ENCODE measurements around the gene CRYGA. TPM values are rescaled to one million over a fixed set of nuclear protein-coding genes. Genes with fewer than 3 reads are reported as not detected.

CRYGA gene
- total and polyA plus RNA-seq, 2 donors (not counting 1 experiment from before 2014, with no cell fraction given) = not detected

DNA sequence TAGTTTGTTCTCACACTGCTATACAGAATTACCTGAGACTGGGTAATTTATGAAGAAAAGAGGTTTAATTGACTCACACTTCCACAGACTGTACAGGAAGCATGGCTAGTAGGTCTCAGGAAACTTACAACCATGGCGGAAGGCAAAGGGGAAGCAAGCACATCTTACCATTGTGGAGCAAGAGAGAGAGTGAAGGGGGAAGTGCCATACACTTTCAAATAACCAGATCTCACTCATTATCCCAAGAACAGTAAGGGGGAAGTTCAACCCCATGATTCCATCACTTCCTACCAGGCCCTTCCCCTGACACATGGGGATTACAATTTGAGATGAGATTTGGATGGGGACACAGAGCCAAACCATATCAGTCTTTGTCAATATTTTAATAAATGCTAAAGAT lies 12.4 kb downstream of the CRYGA start:
- Histone ChIP-seq H3K9ac (ENCODE audit: low read length) (no peak overlapping the region), H4K20me1 (ENCODE audit: control insufficient read depth, insufficient read depth, low read length, poor library complexity, severe bottlenecking) (no peaks in the 10 kb centered on the region), H3K4me1 (ENCODE audit: control insufficient read depth in 2 of 2, insufficient read depth in 2 of 2, low read length in 2 of 2) (no peaks in the 10 kb centered on the region), H3K9me3 (ENCODE audit: control extremely low read depth in 1 of 3, control insufficient read depth in 2 of 3, insufficient read depth in 1 of 3, low read length in 2 of 3) (no peaks in the 10 kb centered on the region), H2AFZ (ENCODE audit: insufficient read depth, low read depth, low read length, poor library complexity, severe bottlenecking) (no peak overlapping the region), H3K27me3 (replicated peaks in 1 of 4; ENCODE audit: control extremely low read depth in 1 of 4, control insufficient read depth in 3 of 4, insufficient read depth in 4 of 4, low read length in 3 of 4) (no peaks in the 10 kb centered on the region), H3K4me2 (replicated peaks; ENCODE audit: low read depth, low read length, poor library complexity, severe bottlenecking) (no peak overlapping the region), H3K36me3 (replicated peaks in 1 of 2; ENCODE audit: control extremely low read depth in 1 of 2, control insufficient read depth in 1 of 2, extremely low read depth in 1 of 2, insufficient read depth in 2 of 2, low read length in 1 of 2) (no peaks in the 10 kb centered on the region), H3K4me3 (ENCODE audit: control extremely low read depth in 1 of 5, extremely low read depth in 1 of 5, insufficient read depth in 1 of 5, low read depth in 2 of 5, low read length in 4 of 5) (no peak overlapping the region), H3K27ac (ENCODE audit: low read length in 2 of 2) (no peak overlapping the region), H3K79me2 (ENCODE audit: control insufficient read depth, insufficient read depth, low read length) (no peaks in the 10 kb centered on the region)
- DNase-seq (no peak), ATAC-seq (ENCODE audit: low read depth) (no peak)
- Mint-ChIP-seq H3K4me3 (no peak overlapping the region), H3K4me1 (no peaks in the 10 kb centered on the region), H3K9me3 (ENCODE audit: insufficient read depth) (peaks cover 6% of the 10 kb centered on the region), H3K27ac (no peak overlapping the region), H3K27me3 (peaks cover 14% of the 10 kb centered on the region)
- intact Hi-C loops (cut with micrococcal nuclease) = no loop called here
- ChIA-PET POLR2A (no interaction called here), CTCF (no interaction called here)
- TF ChIP-seq, protein P1, sequence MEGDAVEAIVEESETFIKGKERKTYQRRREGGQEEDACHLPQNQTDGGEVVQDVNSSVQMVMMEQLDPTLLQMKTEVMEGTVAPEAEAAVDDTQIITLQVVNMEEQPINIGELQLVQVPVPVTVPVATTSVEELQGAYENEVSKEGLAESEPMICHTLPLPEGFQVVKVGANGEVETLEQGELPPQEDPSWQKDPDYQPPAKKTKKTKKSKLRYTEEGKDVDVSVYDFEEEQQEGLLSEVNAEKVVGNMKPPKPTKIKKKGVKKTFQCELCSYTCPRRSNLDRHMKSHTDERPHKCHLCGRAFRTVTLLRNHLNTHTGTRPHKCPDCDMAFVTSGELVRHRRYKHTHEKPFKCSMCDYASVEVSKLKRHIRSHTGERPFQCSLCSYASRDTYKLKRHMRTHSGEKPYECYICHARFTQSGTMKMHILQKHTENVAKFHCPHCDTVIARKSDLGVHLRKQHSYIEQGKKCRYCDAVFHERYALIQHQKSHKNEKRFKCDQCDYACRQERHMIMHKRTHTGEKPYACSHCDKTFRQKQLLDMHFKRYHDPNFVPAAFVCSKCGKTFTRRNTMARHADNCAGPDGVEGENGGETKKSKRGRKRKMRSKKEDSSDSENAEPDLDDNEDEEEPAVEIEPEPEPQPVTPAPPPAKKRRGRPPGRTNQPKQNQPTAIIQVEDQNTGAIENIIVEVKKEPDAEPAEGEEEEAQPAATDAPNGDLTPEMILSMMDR (IDR thresholded peaks at IDR 0.05) = no peak
- TF ChIP-seq EZH2 (IDR thresholded peaks at IDR 0.05; ENCODE audit: borderline replicate concordance, insufficient read depth, low read depth, low read length, poor library complexity, severe bottlenecking) = no peak
- WGBS (ENCODE audit: insufficient coverage) = no CpG with 5 or more reads among the region's 1 CpG

DNA sequence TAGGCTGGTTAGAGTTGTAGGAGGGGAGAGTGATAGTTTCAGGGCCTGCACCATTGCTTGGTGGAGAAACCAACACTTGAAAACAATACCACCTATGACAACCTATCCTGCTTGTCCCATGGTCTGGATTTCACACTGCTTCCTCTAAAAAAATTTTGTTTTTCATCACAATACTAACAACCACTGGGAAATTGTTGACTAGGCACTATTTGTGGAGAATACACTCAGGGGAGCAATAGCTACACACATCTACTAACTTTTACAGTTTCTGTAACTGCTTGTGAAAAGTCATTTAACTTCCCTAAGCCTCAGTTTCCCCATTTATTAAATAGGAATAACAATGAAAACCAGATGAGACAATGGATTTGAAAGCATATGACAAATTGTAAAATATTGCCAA lies 13.3 kb downstream of the CRYGA start:
- ChIA-PET CTCF (interaction anchor here (1.6 kb wide), 1 partner anchor 25 kb away, joined by 4 read pairs; no protein-coding TSS in a partner anchor), POLR2A (no interaction called here)
- no peak overlapping the region for H3K4me3 Mint-ChIP-seq

More for the DNA sequence above, 13.3 kb downstream of the CRYGA start:
- peaks cover 6% of the 10 kb centered on the region for H3K9me3 Mint-ChIP-seq (ENCODE audit: insufficient read depth)
- Histone ChIP-seq H2AFZ (ENCODE audit: insufficient read depth, low read depth, low read length, poor library complexity, severe bottlenecking) (no peak overlapping the region), H4K20me1 (ENCODE audit: control insufficient read depth, insufficient read depth, low read length, poor library complexity, severe bottlenecking) (no peaks in the 10 kb centered on the region), H3K27me3 (replicated peaks in 1 of 4; ENCODE audit: control extremely low read depth in 1 of 4, control insufficient read depth in 3 of 4, insufficient read depth in 4 of 4, low read length in 3 of 4) (no peaks in the 10 kb centered on the region), H3K9me3 (ENCODE audit: control extremely low read depth in 1 of 3, control insufficient read depth in 2 of 3, insufficient read depth in 1 of 3, low read length in 2 of 3) (no peaks in the 10 kb centered on the region), H3K79me2 (ENCODE audit: control insufficient read depth, insufficient read depth, low read length) (no peaks in the 10 kb centered on the region), H3K4me3 (ENCODE audit: control extremely low read depth in 1 of 5, extremely low read depth in 1 of 5, insufficient read depth in 1 of 5, low read depth in 2 of 5, low read length in 4 of 5) (no peak overlapping the region), H3K4me1 (ENCODE audit: control insufficient read depth in 2 of 2, insufficient read depth in 2 of 2, low read length in 2 of 2) (no peaks in the 10 kb centered on the region), H3K36me3 (replicated peaks in 1 of 2; ENCODE audit: control extremely low read depth in 1 of 2, control insufficient read depth in 1 of 2, extremely low read depth in 1 of 2, insufficient read depth in 2 of 2, low read length in 1 of 2) (no peaks in the 10 kb centered on the region), H3K4me2 (replicated peaks; ENCODE audit: low read depth, low read length, poor library complexity, severe bottlenecking) (no peak overlapping the region), H3K27ac (ENCODE audit: low read length in 2 of 2) (no peak overlapping the region), H3K9ac (ENCODE audit: low read length) (no peak overlapping the region)
- intact Hi-C loops (cut with micrococcal nuclease) = no loop called here
- TF ChIP-seq EZH2 (IDR thresholded peaks at IDR 0.05; ENCODE audit: borderline replicate concordance, insufficient read depth, low read depth, low read length, poor library complexity, severe bottlenecking) = no peak
- TF ChIP-seq, protein P1 (IDR thresholded peaks at IDR 0.05) = no peak
- peaks cover 14% of the 10 kb centered on the region for H3K27me3 Mint-ChIP-seq
- H3K4me1 Mint-ChIP-seq = no peaks in the 10 kb centered on the region
- no peak overlapping the region for H3K27ac Mint-ChIP-seq
- ATAC-seq (ENCODE audit: low read depth) (no peak), DNase-seq (no peak)

Measured in B cell (primary cell).